Measurements from ENCODE around the gene TPM4. TPM values are rescaled to one million over a fixed set of nuclear protein-coding genes. Genes with fewer than 3 reads are reported as not detected.
A peak's percentile ranks its signal among the peaks of the same experiment; 100 is the strongest.

The TPM4 gene
- total and polyA plus RNA-seq, 2 of the 13 experiments (the other 11 are each of a cell fraction or from before 2014, with no cell fraction given), result 180 to 188 TPM

DNA sequence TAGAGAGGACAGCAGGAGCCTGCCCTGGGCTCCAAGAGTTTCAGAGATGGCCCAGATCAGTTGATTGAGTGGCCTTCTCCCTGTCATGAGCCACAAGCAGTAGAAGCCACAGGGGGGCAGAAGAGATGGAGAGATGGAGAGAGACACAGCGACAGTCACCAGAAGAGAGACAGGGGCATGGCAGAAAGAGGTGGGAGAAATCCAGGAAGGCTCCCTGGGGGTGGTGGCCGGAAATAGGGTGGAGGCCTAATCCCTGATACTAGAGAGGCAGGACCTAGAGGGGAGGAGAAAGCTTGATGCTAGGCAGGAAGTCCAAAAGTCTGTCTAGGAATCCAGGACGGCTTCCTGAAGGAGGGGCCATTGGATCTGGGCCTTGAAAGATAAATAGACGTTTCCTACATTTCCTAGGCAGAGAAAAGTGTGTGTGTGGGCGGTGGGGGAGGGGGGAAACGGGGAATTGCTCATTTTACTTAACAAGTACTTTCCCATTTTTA is 9.6 kb upstream of the TPM4 start (continued):
- TF ChIP-seq, protein P1, sequence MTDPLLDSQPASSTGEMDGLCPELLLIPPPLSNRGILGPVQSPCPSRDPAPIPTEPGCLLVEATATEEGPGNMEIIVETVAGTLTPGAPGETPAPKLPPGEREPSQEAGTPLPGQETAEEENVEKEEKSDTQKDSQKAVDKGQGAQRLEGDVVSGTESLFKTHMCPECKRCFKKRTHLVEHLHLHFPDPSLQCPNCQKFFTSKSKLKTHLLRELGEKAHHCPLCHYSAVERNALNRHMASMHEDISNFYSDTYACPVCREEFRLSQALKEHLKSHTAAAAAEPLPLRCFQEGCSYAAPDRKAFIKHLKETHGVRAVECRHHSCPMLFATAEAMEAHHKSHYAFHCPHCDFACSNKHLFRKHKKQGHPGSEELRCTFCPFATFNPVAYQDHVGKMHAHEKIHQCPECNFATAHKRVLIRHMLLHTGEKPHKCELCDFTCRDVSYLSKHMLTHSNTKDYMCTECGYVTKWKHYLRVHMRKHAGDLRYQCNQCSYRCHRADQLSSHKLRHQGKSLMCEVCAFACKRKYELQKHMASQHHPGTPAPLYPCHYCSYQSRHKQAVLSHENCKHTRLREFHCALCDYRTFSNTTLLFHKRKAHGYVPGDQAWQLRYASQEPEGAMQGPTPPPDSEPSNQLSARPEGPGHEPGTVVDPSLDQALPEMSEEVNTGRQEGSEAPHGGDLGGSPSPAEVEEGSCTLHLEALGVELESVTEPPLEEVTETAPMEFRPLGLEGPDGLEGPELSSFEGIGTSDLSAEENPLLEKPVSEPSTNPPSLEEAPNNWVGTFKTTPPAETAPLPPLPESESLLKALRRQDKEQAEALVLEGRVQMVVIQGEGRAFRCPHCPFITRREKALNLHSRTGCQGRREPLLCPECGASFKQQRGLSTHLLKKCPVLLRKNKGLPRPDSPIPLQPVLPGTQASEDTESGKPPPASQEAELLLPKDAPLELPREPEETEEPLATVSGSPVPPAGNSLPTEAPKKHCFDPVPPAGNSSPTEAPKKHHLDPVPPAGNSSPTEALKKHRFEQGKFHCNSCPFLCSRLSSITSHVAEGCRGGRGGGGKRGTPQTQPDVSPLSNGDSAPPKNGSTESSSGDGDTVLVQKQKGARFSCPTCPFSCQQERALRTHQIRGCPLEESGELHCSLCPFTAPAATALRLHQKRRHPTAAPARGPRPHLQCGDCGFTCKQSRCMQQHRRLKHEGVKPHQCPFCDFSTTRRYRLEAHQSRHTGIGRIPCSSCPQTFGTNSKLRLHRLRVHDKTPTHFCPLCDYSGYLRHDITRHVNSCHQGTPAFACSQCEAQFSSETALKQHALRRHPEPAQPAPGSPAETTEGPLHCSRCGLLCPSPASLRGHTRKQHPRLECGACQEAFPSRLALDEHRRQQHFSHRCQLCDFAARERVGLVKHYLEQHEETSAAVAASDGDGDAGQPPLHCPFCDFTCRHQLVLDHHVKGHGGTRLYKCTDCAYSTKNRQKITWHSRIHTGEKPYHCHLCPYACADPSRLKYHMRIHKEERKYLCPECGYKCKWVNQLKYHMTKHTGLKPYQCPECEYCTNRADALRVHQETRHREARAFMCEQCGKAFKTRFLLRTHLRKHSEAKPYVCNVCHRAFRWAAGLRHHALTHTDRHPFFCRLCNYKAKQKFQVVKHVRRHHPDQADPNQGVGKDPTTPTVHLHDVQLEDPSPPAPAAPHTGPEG (CRISPR knock-in tag; IDR thresholded peaks at IDR 0.05), result no peak
- TF ChIP-seq PRPF4 (IDR thresholded peaks at IDR 0.05; ENCODE audit: low read depth, low read length, poor library complexity, severe bottlenecking) (no peak), GATAD1 (CRISPR knock-in tag; IDR thresholded peaks at IDR 0.05) (no peak), ZFAT (CRISPR knock-in tag; conservative IDR thresholded peaks at IDR 0.05) (no peak), TCF7 (IDR thresholded peaks at IDR 0.05; ENCODE audit: low read depth) (no peak), NCOA1 (CRISPR knock-in tag; IDR thresholded peaks at IDR 0.05) (no peak), ZNF124 (CRISPR knock-in tag; IDR thresholded peaks at IDR 0.05) (no peak), SMAD1 (CRISPR knock-in tag; IDR thresholded peaks at IDR 0.05; ENCODE audit: borderline replicate concordance, low read depth) (no peak), ZNF788 (CRISPR knock-in tag; IDR thresholded peaks at IDR 0.05; ENCODE audit: borderline replicate concordance) (no peak), POLR2AphosphoS5 (IDR thresholded peaks at IDR 0.05; ENCODE audit: low read depth, low read length) (no peak), ZNF282 (IDR thresholded peaks at IDR 0.05; ENCODE audit: partially characterized antibody) (no peak), ZNF781 (CRISPR knock-in tag; IDR thresholded peaks at IDR 0.05; ENCODE audit: borderline replicate concordance, not compliant biosample characterization) (no peak), POGZ (CRISPR knock-in tag; IDR thresholded peaks at IDR 0.05) (no peak), RARG (CRISPR knock-in tag; IDR thresholded peaks at IDR 0.05; ENCODE audit: low read depth) (no peak), NONO (IDR thresholded peaks at IDR 0.05) (no peak), NONO (CRISPR knock-in tag; conservative IDR thresholded peaks at IDR 0.05) (no peak), ZNF44 (CRISPR knock-in tag; IDR thresholded peaks at IDR 0.05) (no peak), ZKSCAN1 (IDR thresholded peaks at IDR 0.05; ENCODE audit: low read length) (peak; percentile 44; the same call in 1 of the 2 replicates)
- TF ChIP-seq, protein P2, sequence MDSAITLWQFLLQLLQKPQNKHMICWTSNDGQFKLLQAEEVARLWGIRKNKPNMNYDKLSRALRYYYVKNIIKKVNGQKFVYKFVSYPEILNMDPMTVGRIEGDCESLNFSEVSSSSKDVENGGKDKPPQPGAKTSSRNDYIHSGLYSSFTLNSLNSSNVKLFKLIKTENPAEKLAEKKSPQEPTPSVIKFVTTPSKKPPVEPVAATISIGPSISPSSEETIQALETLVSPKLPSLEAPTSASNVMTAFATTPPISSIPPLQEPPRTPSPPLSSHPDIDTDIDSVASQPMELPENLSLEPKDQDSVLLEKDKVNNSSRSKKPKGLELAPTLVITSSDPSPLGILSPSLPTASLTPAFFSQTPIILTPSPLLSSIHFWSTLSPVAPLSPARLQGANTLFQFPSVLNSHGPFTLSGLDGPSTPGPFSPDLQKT (CRISPR knock-in tag; IDR thresholded peaks at IDR 0.05; ENCODE audit: borderline replicate concordance), result no peak
- TF ChIP-seq, protein P3, sequence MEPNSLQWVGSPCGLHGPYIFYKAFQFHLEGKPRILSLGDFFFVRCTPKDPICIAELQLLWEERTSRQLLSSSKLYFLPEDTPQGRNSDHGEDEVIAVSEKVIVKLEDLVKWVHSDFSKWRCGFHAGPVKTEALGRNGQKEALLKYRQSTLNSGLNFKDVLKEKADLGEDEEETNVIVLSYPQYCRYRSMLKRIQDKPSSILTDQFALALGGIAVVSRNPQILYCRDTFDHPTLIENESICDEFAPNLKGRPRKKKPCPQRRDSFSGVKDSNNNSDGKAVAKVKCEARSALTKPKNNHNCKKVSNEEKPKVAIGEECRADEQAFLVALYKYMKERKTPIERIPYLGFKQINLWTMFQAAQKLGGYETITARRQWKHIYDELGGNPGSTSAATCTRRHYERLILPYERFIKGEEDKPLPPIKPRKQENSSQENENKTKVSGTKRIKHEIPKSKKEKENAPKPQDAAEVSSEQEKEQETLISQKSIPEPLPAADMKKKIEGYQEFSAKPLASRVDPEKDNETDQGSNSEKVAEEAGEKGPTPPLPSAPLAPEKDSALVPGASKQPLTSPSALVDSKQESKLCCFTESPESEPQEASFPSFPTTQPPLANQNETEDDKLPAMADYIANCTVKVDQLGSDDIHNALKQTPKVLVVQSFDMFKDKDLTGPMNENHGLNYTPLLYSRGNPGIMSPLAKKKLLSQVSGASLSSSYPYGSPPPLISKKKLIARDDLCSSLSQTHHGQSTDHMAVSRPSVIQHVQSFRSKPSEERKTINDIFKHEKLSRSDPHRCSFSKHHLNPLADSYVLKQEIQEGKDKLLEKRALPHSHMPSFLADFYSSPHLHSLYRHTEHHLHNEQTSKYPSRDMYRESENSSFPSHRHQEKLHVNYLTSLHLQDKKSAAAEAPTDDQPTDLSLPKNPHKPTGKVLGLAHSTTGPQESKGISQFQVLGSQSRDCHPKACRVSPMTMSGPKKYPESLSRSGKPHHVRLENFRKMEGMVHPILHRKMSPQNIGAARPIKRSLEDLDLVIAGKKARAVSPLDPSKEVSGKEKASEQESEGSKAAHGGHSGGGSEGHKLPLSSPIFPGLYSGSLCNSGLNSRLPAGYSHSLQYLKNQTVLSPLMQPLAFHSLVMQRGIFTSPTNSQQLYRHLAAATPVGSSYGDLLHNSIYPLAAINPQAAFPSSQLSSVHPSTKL (CRISPR knock-in tag; IDR thresholded peaks at IDR 0.05), result no peak

All from HepG2 (cell line).